HEK293 (cell line): ENCODE data around the gene LRP10.

Experiments used
- CTCF ChIP-seq: fragments of 450-650 bp; formaldehyde crosslinking; IDR thresholded peaks from 2 replicates; pipeline ENCODE4 v1.5.1; 2016; ENCODE audit warnings: missing biosample characterization, missing genetic modification characterization
- REST ChIP-seq: fragments of 450-650 bp; formaldehyde crosslinking; IDR thresholded peaks from 2 replicates; pipeline ENCODE4 v1.5.1; 2016; ENCODE audit warnings: missing biosample characterization, missing genetic modification characterization
- YY2 ChIP-seq: fragments of 450-650 bp; formaldehyde crosslinking; IDR thresholded peaks from 2 replicates; pipeline ENCODE4 v1.5.1; 2016; ENCODE audit warnings: missing biosample characterization, missing genetic modification characterization
- ZBTB6 ChIP-seq: fragments of 450-650 bp; formaldehyde crosslinking; IDR thresholded peaks from 2 replicates; pipeline ENCODE4 v1.5.1; 2017; ENCODE audit warnings: missing biosample characterization, missing genetic modification characterization
- ZNF324 ChIP-seq: fragments of 450-650 bp; formaldehyde crosslinking; IDR thresholded peaks from 2 replicates; pipeline ENCODE4 v1.5.1; 2016; ENCODE audit warnings: missing biosample characterization, missing genetic modification characterization
- ZNF623 ChIP-seq: fragments of 450-650 bp; formaldehyde crosslinking; IDR thresholded peaks from 2 replicates; pipeline ENCODE4 v1.5.1; 2016; ENCODE audit warnings: missing biosample characterization, missing genetic modification characterization
- ZNF629 ChIP-seq: fragments of 450-650 bp; formaldehyde crosslinking; IDR thresholded peaks from 2 replicates; pipeline ENCODE4 v1.5.1; 2017; ENCODE audit warnings: missing biosample characterization, missing genetic modification characterization

DNA sequence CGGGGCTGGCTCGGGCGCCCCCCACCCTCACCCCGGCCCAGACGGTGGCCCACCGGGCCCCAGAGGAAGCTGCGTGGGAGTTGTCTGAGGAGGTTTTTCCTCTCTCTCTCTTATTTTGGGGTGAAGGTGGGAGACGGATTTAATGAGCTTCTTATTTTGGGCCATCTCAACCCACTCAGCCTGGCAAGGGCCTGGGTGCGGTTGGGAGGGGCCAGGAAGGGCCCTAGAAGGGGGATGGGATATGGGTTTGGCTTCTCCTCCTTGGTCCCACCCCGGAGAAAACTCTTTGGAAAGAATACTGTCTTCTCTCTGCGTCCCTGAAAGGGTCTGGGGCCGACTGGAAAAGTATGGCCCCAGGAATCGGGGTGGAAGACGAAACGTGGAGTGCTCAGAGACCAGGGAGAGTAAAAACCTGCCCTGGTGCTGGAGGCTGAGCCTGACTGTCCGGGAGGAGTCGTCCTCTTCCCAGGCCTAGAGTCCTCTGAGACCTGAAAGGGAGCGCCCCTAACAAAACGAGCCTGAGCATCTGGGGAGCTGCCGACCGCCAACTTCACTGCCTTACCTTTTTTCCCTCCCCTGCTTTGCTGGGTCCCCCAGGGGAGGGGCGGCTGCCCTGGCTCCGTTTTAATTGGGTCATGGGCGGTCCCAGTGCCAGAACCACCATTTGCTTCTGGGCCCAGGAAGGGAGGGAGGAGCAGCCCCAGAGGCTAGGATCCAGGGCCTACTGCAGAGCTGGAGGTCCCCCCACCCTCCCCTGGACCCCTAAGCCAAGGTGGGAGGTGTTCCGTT lies 33.6 kb upstream of the LRP10 start:
- no peak for TF ChIP-seq ZNF623 (tag by site-specific recombination)
- no peak for TF ChIP-seq CTCF (tag by site-specific recombination)
- TF ChIP-seq ZNF324 = no peak
- TF ChIP-seq REST = no peak
- no peak for TF ChIP-seq YY2
- TF ChIP-seq ZNF629 (tag by site-specific recombination) = no peak
- TF ChIP-seq ZBTB6 (tag by site-specific recombination) = no peak
